ENCODE data around the gene TCF12.

TCF12 gene

GRCh38 chr15:57217778-57218598 lies 299.5 kb downstream of the TCF12 start:
- DNase-seq (ENCODE audit: low spot score): no peak

GRCh38 chr15:57218826-57219576 lies 300.6 kb downstream of the TCF12 start:
- no peak for DNase-seq (ENCODE audit: low spot score)

- DNase-seq (ENCODE audit: low spot score): no peak
These were observed 301.8 kb downstream of the TCF12 start for GRCh38 chr15:57220205-57220604.

- DNase-seq (ENCODE audit: low spot score): no peak
These were observed 302.7 kb downstream of the TCF12 start for GRCh38 chr15:57221134-57221533.

GRCh38 chr15:57223345-57223744 lies 304.9 kb downstream of the TCF12 start:
- DNase-seq (ENCODE audit: low spot score): no peak

- no peak for DNase-seq (ENCODE audit: low spot score)
These were observed 305.4 kb downstream of the TCF12 start for GRCh38 chr15:57223887-57224286.

- no peak for DNase-seq (ENCODE audit: low spot score)
These were observed 306.2 kb downstream of the TCF12 start for GRCh38 chr15:57224664-57225063.

- DNase-seq (ENCODE audit: low spot score): no peak
These were observed 308.7 kb downstream of the TCF12 start for GRCh38 chr15:57227166-57227565.

GRCh38 chr15:57227899-57228298 lies 309.5 kb downstream of the TCF12 start:
- DNase-seq (ENCODE audit: low spot score): no peak

GRCh38 chr15:57228395-57228794 lies 310.0 kb downstream of the TCF12 start:
- no peak for DNase-seq (ENCODE audit: low spot score)

GRCh38 chr15:57229051-57229450 lies 310.6 kb downstream of the TCF12 start:
- no peak for DNase-seq (ENCODE audit: low spot score)

- DNase-seq (ENCODE audit: low spot score): no peak
These were observed 313.1 kb downstream of the TCF12 start for GRCh38 chr15:57231559-57231958.

- DNase-seq (ENCODE audit: low spot score): no peak
These were observed 315.7 kb downstream of the TCF12 start for GRCh38 chr15:57234156-57234555.

GRCh38 chr15:57235186-57235585 lies 316.7 kb downstream of the TCF12 start:
- DNase-seq (ENCODE audit: low spot score): no peak

GRCh38 chr15:57235873-57236272 lies 317.4 kb downstream of the TCF12 start:
- DNase-seq (ENCODE audit: low spot score): no peak

GRCh38 chr15:57236561-57237300 lies 318.3 kb downstream of the TCF12 start:
- DNase-seq (ENCODE audit: low spot score): no peak

GRCh38 chr15:57237301-57237642 lies 318.8 kb downstream of the TCF12 start:
- DNase-seq (ENCODE audit: low spot score): no peak

GRCh38 chr15:57237676-57238075 lies 319.2 kb downstream of the TCF12 start:
- no peak for DNase-seq (ENCODE audit: low spot score)

- DNase-seq (ENCODE audit: low spot score): no peak
These were observed 326.7 kb downstream of the TCF12 start for GRCh38 chr15:57245130-57245529.

- no peak for DNase-seq (ENCODE audit: low spot score)
These were observed 327.3 kb downstream of the TCF12 start for GRCh38 chr15:57245714-57246113.

- DNase-seq (ENCODE audit: low spot score): no peak
These were observed 329.6 kb downstream of the TCF12 start for GRCh38 chr15:57248074-57248473.

GRCh38 chr15:57251308-57251707 lies 332.9 kb downstream of the TCF12 start:
- no peak for DNase-seq (ENCODE audit: low spot score)

- DNase-seq (ENCODE audit: low spot score): no peak
These were observed 333.5 kb downstream of the TCF12 start for GRCh38 chr15:57251941-57252340.
